HG03558 (cell line): ENCODE data around the gene DTX2.
A peak's percentile ranks its signal among the peaks of the same experiment; 100 is the strongest.
"Not testable (repeated sequence)": the region's sequence is repeated elsewhere in the genome, so short reads cannot be mapped to it uniquely, and the experiment has no call there.

ENCODE experiments used
- ATAC-seq: cut with Tn5 transposase; IDR thresholded peaks from one replicate; pipeline ENCODE4 v1.9.1; 2021; ENCODE audit warnings: moderate number of reproducible peaks; ENCODE audit not compliant: unreplicated experiment; ENCODE audit errors: extremely low read depth

Gene DTX2

GRCh38 chr7:76485822-76486610 is 24.5 kb downstream of the DTX2 start:
- ATAC-seq: not testable (repeated sequence)

- ATAC-seq: peak; percentile 92
These were observed 25.1 kb downstream of the DTX2 start for GRCh38 chr7:76486618-76487017.

GRCh38 chr7:76487969-76488368 is 26.5 kb downstream of the DTX2 start:
- ATAC-seq: not testable (repeated sequence)

DNA sequence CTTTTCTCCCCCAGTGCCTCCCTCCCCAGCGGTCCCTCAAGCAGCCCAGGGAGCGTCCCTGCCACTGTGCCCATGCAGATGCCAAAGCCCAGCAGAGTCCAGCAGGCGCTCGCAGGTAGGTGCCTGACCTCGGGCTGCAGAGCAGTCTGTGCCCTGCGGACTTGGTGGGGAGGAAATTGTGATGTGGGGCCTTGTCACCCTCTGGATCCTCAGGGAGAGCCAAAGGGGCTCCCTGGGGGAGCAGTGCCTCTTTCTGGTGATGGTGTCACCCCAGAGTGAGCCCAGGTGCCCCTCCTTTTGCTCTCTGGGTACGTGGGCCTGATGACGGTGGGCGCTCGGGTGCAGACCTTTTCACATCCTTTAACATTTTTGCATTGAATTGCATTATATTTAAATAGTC is 30.6 kb downstream of the DTX2 start:
- ATAC-seq: not testable (repeated sequence)

- ATAC-seq: not testable (repeated sequence)
These were observed 34.2 kb downstream of the DTX2 start for GRCh38 chr7:76495717-76496116.

DNA sequence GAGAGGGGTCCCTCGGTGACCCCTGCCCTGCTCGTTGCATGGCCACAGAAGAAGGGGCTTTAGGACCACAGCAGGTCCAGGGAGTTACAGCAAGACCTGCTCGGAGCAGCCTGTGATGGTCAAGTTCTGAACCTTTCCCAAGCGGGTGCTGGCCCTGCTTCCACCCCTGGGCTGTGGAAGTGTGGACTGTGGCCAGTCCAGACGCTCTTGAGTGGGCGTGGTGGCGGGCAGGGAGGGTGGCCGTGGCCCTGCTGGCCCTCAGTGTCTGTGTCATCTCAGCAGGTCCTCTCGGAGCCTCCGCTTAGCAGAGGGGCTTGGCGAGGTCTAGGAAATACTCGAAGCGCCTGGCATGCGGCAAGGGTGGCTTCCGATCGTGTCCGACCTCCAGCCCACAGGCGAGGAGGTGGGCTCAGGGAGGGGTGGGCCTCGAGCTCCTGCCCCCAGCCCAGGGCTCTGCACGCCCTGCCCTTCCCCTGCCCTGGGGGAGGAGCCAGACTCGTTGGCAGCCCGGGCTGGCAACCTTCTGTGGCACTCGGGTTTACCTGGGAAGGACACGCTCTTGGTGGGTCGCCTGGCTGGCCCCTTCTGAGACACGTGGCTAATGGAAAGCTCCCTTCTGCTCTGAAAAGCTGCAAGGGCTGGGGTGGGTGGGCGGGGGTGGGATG is 36.5 kb downstream of the DTX2 start:
- ATAC-seq: not testable (repeated sequence)

GRCh38 chr7:76498583-76499200 is 37.2 kb downstream of the DTX2 start:
- not testable (repeated sequence) for ATAC-seq

DNA sequence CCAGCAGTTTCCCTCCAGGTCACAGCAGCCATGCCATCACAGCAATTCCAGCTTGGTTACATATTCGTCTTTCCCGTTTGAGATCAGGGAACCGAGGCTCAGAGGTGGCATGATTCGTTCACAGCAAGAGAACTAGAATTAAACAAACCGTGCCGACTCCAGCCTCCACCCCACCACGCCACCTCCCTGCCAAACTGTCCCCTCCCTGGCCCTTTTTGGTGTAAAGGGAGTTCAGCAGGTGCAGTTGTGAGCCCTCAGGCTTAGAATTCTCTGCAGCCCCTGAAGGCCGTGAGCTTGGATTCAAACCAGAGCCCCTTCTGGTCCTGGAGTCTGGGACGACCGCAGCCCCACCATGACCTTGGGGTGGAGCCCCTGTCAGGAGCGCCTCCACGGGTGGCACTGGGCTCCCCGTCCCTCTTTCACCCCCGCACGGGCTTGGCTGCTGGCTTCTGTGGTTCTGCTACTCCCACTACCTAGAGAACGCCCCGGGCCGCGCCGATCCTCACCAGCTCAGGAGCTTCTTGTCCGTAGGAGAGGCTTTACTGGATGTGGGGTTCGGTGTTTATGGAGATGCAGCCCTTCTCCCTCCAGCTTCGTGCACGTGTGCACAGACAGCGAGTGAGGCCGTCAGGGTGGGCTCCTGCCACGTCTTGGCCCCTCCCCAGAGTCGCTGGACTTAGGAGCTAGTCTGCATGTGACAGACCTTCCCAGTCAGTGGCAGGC is 37.9 kb downstream of the DTX2 start:
- not testable (repeated sequence) for ATAC-seq

- ATAC-seq: not testable (repeated sequence)
These were observed 38.4 kb downstream of the DTX2 start for GRCh38 chr7:76499924-76500241.

GRCh38 chr7:76502224-76502623 is 40.7 kb downstream of the DTX2 start:
- ATAC-seq: not testable (repeated sequence)

DNA sequence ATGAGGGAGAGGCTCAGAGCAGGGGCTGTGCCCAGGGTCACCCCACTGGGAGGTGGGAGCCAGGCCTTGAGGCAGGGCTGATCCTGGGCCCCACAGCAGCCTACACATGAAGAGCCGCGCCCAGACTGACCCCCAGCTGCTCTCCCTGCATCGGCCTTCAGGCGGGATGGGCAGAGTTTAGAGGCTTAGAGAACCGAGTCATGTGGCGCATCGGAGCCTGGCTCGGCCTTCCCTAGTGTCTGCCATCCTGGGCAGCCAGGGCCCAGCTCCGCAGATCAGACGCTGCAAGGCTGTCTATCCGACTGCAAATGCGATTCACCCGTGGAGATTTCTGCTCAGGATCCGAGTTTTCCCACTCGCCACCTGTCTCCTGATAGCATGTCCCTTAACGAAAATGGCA is 41.3 kb downstream of the DTX2 start:
- ATAC-seq: not testable (repeated sequence)

DNA sequence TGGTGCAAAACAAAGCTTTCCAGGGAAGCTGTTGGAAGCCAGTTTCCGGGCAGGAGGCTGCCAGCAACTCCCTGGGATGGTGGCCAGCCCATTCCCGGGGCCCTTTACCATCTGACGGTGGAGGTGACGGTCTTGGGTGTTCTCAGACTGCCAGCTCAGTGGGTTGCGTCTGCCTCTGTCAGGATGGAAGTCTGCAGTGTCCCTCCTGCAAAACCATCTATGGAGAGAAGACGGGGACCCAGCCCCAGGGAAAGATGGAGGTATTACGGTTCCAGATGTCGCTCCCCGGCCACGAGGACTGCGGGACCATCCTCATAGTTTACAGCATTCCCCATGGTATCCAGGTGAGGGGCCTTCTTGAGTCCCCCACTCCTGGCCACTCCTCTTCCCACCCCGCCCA is 41.7 kb downstream of the DTX2 start:
- ATAC-seq: not testable (repeated sequence)

- not testable (repeated sequence) for ATAC-seq
These were observed 43.0 kb downstream of the DTX2 start for GRCh38 chr7:76504351-76505167.

GRCh38 chr7:76505168-76506080 is 43.9 kb downstream of the DTX2 start:
- no peak for ATAC-seq

GRCh38 chr7:76506081-76506440 is 44.6 kb downstream of the DTX2 start:
- no peak for ATAC-seq

DNA sequence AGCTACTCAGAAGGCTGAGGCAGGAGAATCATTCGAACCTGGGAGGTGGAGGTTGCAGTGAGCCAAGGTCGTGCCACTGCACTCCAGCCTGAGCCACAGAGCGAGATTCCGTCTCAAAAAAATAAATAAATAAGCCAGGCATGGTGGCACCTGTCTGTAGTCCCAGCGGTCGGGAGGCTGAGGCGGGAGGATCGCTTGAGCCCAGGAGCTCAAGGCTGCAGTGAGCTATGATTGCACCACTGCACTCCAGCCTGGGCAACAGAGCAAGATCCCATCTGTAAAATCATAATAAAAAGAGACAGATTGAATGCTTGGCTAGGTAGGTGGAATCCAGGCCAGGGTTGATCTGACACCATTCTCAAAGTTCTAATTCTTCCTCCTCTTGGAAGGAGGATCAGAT is 45.1 kb downstream of the DTX2 start:
- ATAC-seq: not testable (repeated sequence)

- ATAC-seq: no peak
These were observed 46.4 kb downstream of the DTX2 start for GRCh38 chr7:76507723-76508406.
